Stimulated activated CD4-positive, alpha-beta T cell treated with anti-CD3 and anti-CD28 coated beads, Interleukin-15, amount 100 ng/mL, for 48 hours (primary cell): ENCODE results near the gene PLEKHA6.

ENCODE experiments used
- DNase-seq, 2 donors: peaks; one replicate each; pipeline ENCODE4 v3.0.0-alpha.2; 2020; ENCODE audit warnings: low read depth in 2 of 2

The PLEKHA6 gene

GRCh38 chr1:204380293-204380831 is 20.6 kb upstream of the PLEKHA6 start:
- no peak for DNase-seq

DNA sequence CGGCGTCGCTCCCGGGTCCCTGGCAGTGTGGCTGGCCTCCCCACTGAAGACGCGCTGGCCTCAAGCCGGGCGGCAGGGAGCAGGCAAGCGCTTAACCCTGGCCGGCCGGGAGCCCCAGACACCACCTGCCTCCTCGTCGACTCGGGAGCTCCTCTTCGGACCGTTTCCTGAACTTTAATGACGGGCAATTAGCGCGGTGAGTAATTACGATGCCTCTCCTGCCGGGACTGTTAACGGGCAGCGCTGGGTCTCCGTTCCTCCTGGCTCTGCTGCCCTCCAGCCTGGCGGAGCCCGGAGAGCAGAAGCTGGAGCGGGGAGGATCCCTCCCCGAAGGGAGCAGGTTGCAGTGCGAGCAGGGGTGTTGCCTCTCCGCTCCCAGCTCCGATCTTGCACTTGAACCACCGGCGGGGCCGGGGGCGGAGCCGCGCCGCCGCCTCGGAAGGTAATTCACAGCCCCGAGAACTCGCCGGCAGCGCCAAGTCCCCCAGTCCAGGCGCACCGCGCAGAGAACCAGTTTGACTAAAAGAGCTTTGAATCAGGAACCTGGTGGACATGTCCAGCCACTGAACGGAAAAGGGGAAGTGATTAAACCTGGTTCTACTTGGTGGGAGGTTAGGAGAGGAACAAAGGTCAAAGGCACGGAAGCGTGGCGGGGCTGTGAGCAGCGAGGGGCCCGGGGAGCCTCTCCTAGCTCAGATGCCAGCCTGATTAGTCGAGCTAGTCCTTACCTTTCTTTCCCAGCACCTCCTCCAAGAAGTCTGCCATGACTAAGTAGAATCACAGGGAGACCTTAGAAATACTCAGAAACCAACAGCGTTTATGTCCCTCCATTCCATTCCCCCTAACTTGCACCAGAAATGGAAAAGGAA is 18.3 kb upstream of the PLEKHA6 start:
- DNase-seq = no peak

GRCh38 chr1:204376919-204377799 is 17.4 kb upstream of the PLEKHA6 start:
- no peak for DNase-seq

DNA sequence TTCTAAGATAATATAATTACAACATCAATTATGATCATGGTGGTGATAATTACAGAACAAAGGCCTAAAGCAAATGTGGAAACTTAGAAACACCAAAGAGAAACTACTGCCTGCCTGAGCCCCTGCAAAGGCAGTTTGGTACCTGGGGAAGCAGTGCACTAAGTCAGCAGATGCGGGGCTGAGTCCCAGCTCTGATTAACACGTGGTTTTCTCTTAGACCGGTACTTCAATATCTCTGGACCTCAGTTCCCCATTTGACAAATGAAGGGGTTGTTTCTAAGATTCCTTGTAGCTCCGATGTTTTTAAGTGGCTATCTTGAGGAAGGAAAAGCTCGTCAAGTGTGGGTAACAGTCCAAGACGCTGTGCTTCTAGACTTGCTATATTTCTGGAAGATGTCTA is 16.7 kb upstream of the PLEKHA6 start:
- DNase-seq = no peak

DNA sequence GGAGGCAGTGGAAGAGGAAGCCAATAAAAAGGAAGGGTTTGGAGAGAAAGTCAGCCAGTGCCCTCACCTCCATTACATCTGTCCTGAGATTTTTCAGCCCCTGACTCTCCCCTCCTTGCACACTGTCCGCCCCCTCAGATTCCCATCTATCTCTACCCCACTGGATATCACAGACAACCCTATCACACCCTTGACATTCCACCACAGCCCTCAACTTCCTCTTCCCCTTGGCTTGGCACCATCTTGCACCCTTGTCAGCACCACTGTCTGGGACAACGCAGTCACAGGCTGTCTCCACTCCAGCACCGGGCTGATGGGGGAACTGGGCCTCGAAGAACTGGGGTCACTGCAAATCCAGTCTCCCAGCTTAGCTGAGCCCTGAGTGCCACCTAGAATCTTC is 14.2 kb upstream of the PLEKHA6 start:
- DNase-seq = no peak

GRCh38 chr1:204370176-204370575 is 10.4 kb upstream of the PLEKHA6 start:
- DNase-seq = no peak

- no peak for DNase-seq
Observed at GRCh38 chr1:204368996-204369726, 9.4 kb upstream of the PLEKHA6 start.

DNA sequence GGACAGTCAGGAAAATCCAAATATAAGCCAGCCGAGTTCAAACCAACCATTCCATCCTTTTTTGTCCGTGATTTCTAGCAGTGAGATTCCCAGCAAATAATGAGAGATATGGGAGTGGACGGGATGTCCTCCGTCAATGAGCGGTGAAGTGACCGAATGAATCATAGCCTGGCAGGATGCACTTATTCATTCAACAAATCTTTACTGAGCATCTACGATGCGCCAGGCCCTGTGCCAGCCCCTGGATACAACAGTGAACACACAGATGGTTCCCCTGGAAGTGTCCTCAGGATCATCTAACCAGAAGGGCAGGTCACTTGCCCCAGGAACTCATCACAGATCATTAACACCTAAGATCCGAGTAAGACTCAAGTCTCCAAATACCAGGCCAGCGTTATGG is 8.2 kb upstream of the PLEKHA6 start:
- DNase-seq = no peak

DNA sequence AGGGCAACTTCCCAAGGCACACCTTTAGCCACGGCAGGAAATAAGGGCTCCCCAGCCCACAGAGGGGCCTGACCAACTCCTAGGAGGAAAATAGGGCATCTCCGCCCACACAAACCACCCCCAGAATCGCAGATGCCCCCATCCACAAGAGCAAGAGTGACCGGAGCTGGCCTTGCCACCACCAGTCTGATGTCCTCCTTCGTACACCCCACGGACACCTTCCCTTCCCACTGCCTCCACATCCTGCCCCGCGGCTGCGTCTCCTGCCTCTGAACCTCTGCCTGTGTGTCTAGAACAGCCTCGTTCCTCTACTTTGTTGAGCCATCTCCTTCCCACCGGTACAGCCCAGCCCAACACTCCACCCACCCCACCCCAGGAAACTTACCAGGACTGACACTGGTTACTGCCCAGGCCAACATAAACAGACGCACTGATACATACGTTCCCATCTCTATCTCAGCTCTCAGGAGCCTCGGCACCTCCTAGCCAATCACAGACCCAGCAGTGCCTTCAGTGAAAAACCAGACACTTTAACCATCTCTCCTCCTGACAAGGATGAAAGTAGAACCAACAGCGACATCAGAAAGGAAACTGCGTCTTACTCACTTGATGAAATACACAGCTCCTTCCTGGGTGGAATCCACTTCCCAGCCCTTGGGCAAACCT is 7.6 kb upstream of the PLEKHA6 start:
- DNase-seq = no peak

DNA sequence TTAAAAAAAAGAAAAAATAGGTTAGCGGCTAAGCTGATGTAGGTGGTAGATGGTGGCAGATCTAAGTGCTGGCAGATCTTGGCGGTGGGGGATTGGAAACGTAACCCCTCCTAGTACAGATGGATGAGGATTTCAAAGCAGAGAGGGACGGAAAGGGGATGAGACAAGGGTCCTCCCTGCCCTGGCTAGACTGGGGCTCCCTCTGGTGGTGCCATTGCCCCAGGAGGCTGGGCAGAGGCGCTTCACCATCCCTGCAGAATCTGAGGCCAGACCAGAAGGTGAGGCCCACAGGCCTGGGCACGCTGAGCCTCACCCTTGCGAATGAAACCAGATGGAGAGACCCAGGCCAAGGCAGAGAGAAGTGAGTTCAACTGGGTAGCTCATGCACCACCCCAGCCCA is 7.0 kb upstream of the PLEKHA6 start:
- DNase-seq = no peak

- DNase-seq = peak; percentile 62 to 67
Observed at GRCh38 chr1:204363335-204364114, 3.8 kb upstream of the PLEKHA6 start.

GRCh38 chr1:204362984-204363334 is 3.2 kb upstream of the PLEKHA6 start:
- DNase-seq = no peak

DNA sequence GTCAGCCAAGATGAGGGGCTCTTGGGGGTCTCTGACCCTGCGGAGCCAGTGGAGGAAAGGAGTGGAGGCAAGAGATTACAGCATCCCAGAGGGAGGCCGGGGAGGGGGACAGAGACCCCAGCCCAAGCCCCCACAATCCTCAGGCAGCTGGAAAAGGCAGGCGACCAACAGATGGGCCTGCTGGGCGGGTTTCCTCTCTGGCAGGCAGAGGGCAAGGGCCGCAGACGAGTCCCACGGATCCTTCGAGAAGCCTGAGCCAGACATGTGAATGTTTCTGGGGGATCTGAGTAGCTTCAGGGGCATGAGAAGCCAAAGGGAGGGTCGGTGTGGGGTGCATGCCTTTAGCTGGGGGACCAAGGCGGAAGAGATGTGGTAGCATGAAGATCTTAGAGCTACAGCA is 2.1 kb upstream of the PLEKHA6 start:
- DNase-seq = no peak

DNA sequence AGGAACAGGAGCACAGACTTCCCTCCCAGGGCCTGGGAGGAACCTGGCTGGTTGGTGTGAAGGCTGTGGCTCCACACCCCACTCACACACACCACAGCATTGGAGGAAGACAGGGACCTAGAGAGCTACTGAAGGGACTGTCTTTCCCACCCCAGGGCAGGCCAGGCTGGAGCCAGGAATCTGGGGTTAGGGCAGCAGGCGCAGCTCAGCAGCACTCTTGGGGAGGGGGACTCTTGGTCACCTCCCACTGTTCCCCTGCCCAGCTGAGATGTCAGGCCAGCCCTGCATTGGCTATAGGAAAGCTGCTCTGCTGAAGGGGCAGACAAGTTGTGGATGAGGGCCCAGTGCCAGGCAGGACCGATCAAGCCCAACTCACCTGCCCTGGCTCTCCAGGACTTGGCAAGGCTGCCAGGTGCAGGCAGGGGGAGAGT is 1.6 kb upstream of the PLEKHA6 start:
- DNase-seq = no peak

GRCh38 chr1:204360314-204360713 is 585 bp upstream of the PLEKHA6 start:
- DNase-seq = no peak

DNA sequence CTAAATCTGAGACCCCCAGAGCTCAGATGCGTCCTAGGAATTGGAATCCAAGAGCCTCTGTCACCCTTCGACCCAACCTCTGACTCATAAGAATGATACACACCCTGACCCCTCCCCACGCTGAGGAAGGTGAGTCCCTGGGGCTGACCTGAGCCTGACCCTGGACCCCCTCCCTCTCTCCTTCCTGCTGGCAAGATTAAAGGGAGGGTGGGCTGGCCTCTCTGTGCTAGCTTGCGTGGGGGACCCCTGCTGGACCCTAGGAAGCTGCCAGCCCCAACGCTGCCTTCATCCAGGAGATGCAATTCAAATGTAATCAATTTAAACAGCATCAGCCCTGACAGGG is 627 bp downstream of the PLEKHA6 start:
- DNase-seq = no peak

DNA sequence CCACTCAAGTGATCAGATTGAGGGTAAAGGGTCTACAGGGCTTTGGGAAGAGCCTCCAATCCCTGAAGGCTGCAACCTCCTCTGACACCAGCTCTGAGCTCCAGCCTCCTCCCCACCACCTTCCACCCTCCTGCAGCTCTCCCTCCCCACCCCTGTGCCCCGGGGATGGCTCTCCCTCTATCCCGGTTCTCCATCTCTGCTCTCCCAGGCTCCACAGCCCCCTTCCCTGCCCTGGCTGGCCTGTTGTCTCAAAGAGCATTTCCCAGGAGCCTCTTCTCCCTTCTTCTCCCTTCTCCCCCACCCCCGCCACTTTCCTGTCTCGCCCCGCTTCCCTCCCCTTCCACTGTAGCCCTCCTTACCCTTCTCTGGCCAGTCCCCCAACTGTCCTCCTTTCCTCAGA is 1.1 kb downstream of the PLEKHA6 start:
- no peak for DNase-seq

GRCh38 chr1:204357551-204358490 is 1.9 kb downstream of the PLEKHA6 start:
- no peak for DNase-seq

- DNase-seq = no peak
Observed at GRCh38 chr1:204356997-204357396, 2.7 kb downstream of the PLEKHA6 start.

DNA sequence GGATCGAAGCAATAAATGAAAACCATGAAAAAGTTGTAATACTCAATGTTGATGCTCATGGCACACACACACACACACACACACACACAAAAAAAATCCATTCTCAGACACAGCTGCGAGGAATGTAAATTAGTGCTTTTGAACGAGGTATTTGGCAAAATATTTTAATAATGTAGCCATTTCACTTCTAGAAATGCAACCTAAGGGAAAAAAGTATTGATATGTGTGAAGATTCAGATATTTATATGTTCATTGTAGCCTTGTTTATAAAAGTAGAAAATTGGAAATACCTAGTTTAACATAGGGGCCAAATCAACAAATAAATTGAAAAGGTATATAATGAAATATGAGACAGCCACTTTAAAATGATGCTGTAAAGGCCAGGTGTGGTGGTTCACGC is 3.8 kb downstream of the PLEKHA6 start:
- DNase-seq = no peak
